CD4-positive, alpha-beta T cell treated with Interleukin-2 at 100 ng/mL for 4 hours (primary cell): Measurements from ENCODE around the gene LGMN.

Source experiments
- DNase-seq: peaks from one replicate; pipeline ENCODE4 v3.0.0-alpha.2; 2020; ENCODE audit warnings: low spot score

The LGMN gene

GRCh38 chr14:92760524-92760805 is 12.0 kb upstream of the LGMN start:
- no peak for DNase-seq

GRCh38 chr14:92759679-92760523 is 11.5 kb upstream of the LGMN start:
- DNase-seq = no peak

- no peak for DNase-seq
Measured at GRCh38 chr14:92759300-92759678, 10.9 kb upstream of the LGMN start.

GRCh38 chr14:92756446-92756845 is 8.0 kb upstream of the LGMN start:
- no peak for DNase-seq

GRCh38 chr14:92755495-92755894 is 7.1 kb upstream of the LGMN start:
- no peak for DNase-seq

- no peak for DNase-seq
Measured at GRCh38 chr14:92754966-92755365, 6.5 kb upstream of the LGMN start.

- DNase-seq = no peak
Measured at GRCh38 chr14:92753250-92753649, 4.8 kb upstream of the LGMN start.

GRCh38 chr14:92751819-92752218 is 3.4 kb upstream of the LGMN start:
- no peak for DNase-seq

- no peak for DNase-seq
Measured at GRCh38 chr14:92750994-92751400, 2.6 kb upstream of the LGMN start.

- DNase-seq = peak; percentile 52
Measured at GRCh38 chr14:92750222-92750728, 1.8 kb upstream of the LGMN start.

GRCh38 chr14:92747701-92748258 is 647 bp downstream of the LGMN start:
- DNase-seq = no peak

GRCh38 chr14:92744198-92744597 is 4.2 kb downstream of the LGMN start:
- DNase-seq = no peak

GRCh38 chr14:92740440-92740839 is 8.0 kb downstream of the LGMN start:
- no peak for DNase-seq

- no peak for DNase-seq
Measured at GRCh38 chr14:92737619-92738188, 10.7 kb downstream of the LGMN start.

- DNase-seq = no peak
Measured at GRCh38 chr14:92737206-92737605, 11.2 kb downstream of the LGMN start.

- no peak for DNase-seq
Measured at GRCh38 chr14:92735344-92735743, 13.1 kb downstream of the LGMN start.

GRCh38 chr14:92734618-92735017 is 13.8 kb downstream of the LGMN start:
- DNase-seq = no peak

GRCh38 chr14:92733007-92733406 is 15.4 kb downstream of the LGMN start:
- no peak for DNase-seq

GRCh38 chr14:92731622-92732115 is 16.8 kb downstream of the LGMN start:
- DNase-seq = no peak

GRCh38 chr14:92729634-92730358 is 18.6 kb downstream of the LGMN start:
- no peak for DNase-seq

- DNase-seq = no peak
Measured at GRCh38 chr14:92728759-92729364, 19.6 kb downstream of the LGMN start.

GRCh38 chr14:92726933-92727262 is 21.5 kb downstream of the LGMN start:
- DNase-seq = no peak
